Vagina (tissue), 2 donors: Measurements from ENCODE around the gene APP.

ENCODE experiments used
- POLR2AphosphoS5 ChIP-seq, 2 donors: sonication (generic); formaldehyde crosslinking; IDR thresholded peaks; one replicate each; pipeline ENCODE4 v1.9.0; 2017; ENCODE audit warnings: antibody characterized with exemption in 2 of 2, mild to moderate bottlenecking in 2 of 2, low read depth in 1 of 2; ENCODE audit not compliant: insufficient read depth in 1 of 2
- TF ChIP-seq, protein P1 (sequence below), 3 experiments: fragments of 450-650 bp in 2 of 3; fragments of 200-600 bp in 1 of 3; sonication (generic) in 1 of 3; IDR thresholded peaks; one replicate each; pipeline ENCODE4 v1.5.1; 2017 to 2019; ENCODE audit warnings: antibody characterized with exemption in 3 of 3, mild to moderate bottlenecking in 2 of 3, moderate library complexity in 2 of 3

DNA sequence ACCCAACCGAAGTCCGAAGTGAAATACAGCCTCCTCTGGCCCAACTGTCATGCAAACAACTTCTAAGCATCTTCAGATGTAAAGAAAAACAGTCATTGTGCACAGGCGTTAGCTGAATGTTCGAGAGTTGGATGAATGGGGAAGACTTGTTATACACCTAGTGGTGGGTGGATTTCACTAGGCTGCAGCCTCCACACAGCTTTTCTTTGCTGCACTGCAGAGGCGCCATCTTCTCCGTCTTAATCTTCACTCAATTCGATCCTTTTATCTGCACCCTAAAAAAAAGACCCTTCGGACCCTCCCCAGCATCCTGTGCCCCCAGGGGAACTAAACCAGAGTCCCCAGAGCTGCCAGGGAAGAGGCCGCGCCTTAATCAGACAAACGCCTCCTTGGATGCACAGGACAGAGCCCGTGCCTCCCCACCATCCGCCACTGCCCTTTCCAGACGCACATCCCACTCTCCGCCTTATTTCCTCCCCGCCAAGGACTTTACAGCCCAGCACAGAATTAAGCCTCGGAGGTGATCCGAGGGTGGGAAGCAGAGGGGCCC, 1.4 kb downstream of the APP start:
- TF ChIP-seq, protein P1, sequence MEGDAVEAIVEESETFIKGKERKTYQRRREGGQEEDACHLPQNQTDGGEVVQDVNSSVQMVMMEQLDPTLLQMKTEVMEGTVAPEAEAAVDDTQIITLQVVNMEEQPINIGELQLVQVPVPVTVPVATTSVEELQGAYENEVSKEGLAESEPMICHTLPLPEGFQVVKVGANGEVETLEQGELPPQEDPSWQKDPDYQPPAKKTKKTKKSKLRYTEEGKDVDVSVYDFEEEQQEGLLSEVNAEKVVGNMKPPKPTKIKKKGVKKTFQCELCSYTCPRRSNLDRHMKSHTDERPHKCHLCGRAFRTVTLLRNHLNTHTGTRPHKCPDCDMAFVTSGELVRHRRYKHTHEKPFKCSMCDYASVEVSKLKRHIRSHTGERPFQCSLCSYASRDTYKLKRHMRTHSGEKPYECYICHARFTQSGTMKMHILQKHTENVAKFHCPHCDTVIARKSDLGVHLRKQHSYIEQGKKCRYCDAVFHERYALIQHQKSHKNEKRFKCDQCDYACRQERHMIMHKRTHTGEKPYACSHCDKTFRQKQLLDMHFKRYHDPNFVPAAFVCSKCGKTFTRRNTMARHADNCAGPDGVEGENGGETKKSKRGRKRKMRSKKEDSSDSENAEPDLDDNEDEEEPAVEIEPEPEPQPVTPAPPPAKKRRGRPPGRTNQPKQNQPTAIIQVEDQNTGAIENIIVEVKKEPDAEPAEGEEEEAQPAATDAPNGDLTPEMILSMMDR (IDR thresholded peaks at IDR 0.05) = peak in 1 of 3 experiments; percentile 31
- peak in 1 of 2 donors; percentile 66 for TF ChIP-seq POLR2AphosphoS5 (IDR thresholded peaks at IDR 0.05; ENCODE audit: insufficient read depth in 1 of 2, low read depth in 1 of 2)
